Left ventricle myocardium inferior (tissue), 1 donor: ENCODE results near the gene MIR17HG. TPM values are rescaled to one million over a fixed set of nuclear protein-coding genes. Genes with fewer than 3 reads are reported as not detected.

Source experiments
- DNase-seq: peaks from one replicate; pipeline ENCODE4 v3.0.0-alpha.2; 2020
- H3K27ac ChIP-seq: fragments of 200-600 bp; replicated peaks from 2 replicates; pipeline ENCODE4 v1.8.0; 2021
- H3K27me3 ChIP-seq: fragments of 200-600 bp; 2 replicates; pipeline ENCODE4 v1.8.0; 2021; ENCODE audit warnings: low read depth
- H3K36me3 ChIP-seq: fragments of 200-600 bp; 2 replicates; pipeline ENCODE4 v1.8.0; 2021
- H3K4me1 ChIP-seq: fragments of 200-600 bp; 2 replicates; pipeline ENCODE4 v1.8.0; 2021
- H3K4me3 ChIP-seq: fragments of 200-600 bp; 2 replicates; pipeline ENCODE4 v1.8.0; 2021; ENCODE audit warnings: mild to moderate bottlenecking, moderate library complexity
- H3K9me3 ChIP-seq: fragments of 200-600 bp; replicated peaks from 2 replicates; pipeline ENCODE4 v1.8.0; 2021
- intact Hi-C: fragments of 100-400 bp; cut with micrococcal nuclease; formaldehyde crosslinking; loops from one replicate; pipeline ENCODE4 v1.11.0; 2022
- total RNA-seq: library from RNA; stranded (reverse); fragmentation: NEBNext Ultra II Directional; extraction: Animal tissue kit (Norgen Biotek cat#: 25700); gene quantifications from one replicate; pipeline ENCODE4 v1.2.1, GENCODE V29; 2021
- TF ChIP-seq, protein P1 (sequence below): fragments of 200-600 bp; IDR thresholded peaks from 2 replicates; pipeline ENCODE4 v1.8.0; 2021; ENCODE audit warnings: antibody characterized with exemption, mild to moderate bottlenecking, borderline replicate concordance
- donor health status: DM: no; HTN: yes; CAD: no; lungs with severe emphysema.

MIR17HG gene
- total RNA-seq, 1 donor from 2014 or later: 1.3 TPM

DNA sequence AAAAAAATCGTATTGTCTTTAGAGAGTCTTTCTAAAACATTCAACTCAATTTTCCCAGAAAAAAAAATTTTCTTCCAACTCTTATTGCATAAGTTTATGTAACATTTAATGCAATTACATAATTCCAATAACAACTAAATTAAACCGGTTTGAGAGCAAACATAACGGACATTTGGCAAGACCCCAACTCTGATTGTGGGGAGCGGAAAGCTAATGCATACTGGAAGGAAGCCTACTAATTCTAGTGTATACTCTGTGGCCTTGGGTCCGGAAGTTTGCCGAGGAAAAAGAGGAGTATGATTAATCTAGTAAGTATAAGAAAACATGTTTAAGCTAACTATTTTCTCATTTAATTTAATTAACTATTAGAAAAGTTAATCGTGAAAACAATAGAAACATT, 21.3 kb upstream of the MIR17HG start:
- Histone ChIP-seq H3K4me1 (no peaks in the 10 kb centered on the region), H3K4me3 (no peak overlapping the region), H3K27ac (no peak overlapping the region), H3K36me3 (no peaks in the 10 kb centered on the region), H3K27me3 (peaks cover 5% of the 10 kb centered on the region), H3K9me3 (no peaks in the 10 kb centered on the region)
- DNase-seq: no peak
- intact Hi-C loops: no loop called here
- TF ChIP-seq, protein P1, sequence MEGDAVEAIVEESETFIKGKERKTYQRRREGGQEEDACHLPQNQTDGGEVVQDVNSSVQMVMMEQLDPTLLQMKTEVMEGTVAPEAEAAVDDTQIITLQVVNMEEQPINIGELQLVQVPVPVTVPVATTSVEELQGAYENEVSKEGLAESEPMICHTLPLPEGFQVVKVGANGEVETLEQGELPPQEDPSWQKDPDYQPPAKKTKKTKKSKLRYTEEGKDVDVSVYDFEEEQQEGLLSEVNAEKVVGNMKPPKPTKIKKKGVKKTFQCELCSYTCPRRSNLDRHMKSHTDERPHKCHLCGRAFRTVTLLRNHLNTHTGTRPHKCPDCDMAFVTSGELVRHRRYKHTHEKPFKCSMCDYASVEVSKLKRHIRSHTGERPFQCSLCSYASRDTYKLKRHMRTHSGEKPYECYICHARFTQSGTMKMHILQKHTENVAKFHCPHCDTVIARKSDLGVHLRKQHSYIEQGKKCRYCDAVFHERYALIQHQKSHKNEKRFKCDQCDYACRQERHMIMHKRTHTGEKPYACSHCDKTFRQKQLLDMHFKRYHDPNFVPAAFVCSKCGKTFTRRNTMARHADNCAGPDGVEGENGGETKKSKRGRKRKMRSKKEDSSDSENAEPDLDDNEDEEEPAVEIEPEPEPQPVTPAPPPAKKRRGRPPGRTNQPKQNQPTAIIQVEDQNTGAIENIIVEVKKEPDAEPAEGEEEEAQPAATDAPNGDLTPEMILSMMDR: no peak

- no peak overlapping the region for H3K4me3 ChIP-seq
- H3K4me1 ChIP-seq: no peaks in the 10 kb centered on the region
- H3K27ac ChIP-seq: no peak overlapping the region
- H3K27me3 ChIP-seq: peaks cover 9% of the 10 kb centered on the region
- no peaks in the 10 kb centered on the region for H3K36me3 ChIP-seq
- intact Hi-C loops: no loop called here
- H3K9me3 ChIP-seq: no peaks in the 10 kb centered on the region
- DNase-seq: no peak
- TF ChIP-seq, protein P1: no peak
Measured at GRCh38 chr13:91328726-91329125, 18.8 kb upstream of the MIR17HG start.

GRCh38 chr13:91329733-91330132, 17.8 kb upstream of the MIR17HG start:
- H3K4me1 ChIP-seq: no peaks in the 10 kb centered on the region
- TF ChIP-seq, protein P1: no peak
- no peaks in the 10 kb centered on the region for H3K9me3 ChIP-seq
- peaks cover 4% of the 10 kb centered on the region for H3K27me3 ChIP-seq
- no peak for DNase-seq
- H3K4me3 ChIP-seq: no peak overlapping the region
- intact Hi-C loops: no loop called here
- no peaks in the 10 kb centered on the region for H3K36me3 ChIP-seq
- no peak overlapping the region for H3K27ac ChIP-seq

DNA sequence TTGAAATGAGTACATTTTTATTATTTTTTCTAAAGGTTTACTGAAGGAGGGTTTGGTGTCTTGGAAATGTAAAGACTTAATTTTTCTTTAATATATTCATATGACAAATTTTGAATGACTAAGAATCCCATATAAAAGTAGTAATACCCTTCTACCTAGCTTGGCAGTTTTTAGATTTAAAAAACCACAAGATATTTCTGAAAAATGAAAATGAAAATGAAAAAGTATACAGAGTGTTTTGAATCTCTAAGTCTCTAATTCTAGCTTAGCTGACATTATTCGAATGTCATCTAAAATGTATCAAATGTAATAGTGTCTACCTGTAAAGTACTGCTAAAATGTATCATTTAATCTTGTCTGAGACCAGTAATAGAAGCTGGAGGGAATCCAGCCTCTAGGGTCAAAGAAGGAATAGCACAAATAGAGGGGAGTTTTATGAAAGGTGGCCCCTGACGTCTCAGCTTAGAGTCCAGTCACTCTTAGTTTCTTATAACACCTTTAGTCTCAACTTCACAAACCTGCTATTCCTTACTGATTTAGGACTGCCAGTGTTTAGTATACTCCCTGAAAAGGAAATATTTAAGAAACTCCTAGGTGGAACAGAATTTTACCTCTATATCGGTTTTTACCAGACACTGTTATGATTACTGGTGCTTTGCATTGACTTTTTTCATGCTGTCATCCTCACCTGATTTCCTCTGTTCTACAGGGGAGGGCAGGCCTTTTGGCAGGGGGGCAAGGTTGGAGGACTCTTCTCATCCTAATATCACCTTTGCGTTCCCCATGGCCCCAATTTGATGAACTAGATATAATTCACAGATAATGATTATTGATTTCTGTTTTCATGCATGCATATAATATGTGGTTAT, 16.2 kb upstream of the MIR17HG start:
- Histone ChIP-seq H3K27ac (no peak overlapping the region), H3K4me3 (no peak overlapping the region), H3K9me3 (no peaks in the 10 kb centered on the region), H3K36me3 (no peaks in the 10 kb centered on the region), H3K27me3 (peaks cover 4% of the 10 kb centered on the region), H3K4me1 (no peaks in the 10 kb centered on the region)
- DNase-seq: no peak
- intact Hi-C loops: no loop called here
- TF ChIP-seq, protein P1: no peak

DNA sequence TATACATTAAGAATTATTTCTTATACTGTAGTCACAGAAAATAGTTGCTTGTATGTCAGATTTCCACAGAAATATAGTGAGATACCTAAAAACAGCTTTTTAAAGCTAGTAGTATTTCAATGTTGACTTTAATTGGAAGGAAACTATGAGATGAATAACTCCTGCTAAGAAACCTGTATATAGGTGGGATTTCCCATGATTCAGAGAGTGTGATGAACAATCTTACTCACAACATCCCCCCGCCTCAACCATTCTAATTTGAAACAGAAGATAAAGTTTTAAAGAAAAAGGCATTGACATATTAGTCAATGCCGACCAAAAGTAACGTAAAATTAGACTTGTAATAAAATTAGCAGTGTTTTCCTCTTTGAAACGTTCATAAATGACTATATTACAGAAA, 1.4 kb upstream of the MIR17HG start:
- H3K4me1 ChIP-seq: peaks cover 32% of the 10 kb centered on the region
- TF ChIP-seq, protein P1: no peak
- no peak for DNase-seq
- H3K27ac ChIP-seq: no peak overlapping the region
- intact Hi-C loops: no loop called here
- no peak overlapping the region for H3K4me3 ChIP-seq
- no peaks in the 10 kb centered on the region for H3K9me3 ChIP-seq
- H3K27me3 ChIP-seq: peaks cover 6% of the 10 kb centered on the region
- peaks cover 13% of the 10 kb centered on the region for H3K36me3 ChIP-seq
